ENCODE data around the gene XCR1. TPM values are rescaled to one million over a fixed set of nuclear protein-coding genes. Genes with fewer than 3 reads are reported as not detected.

XCR1 gene
- total RNA-seq: not detected in 2 replicates

GRCh38 chr3:46027021-46027705, at the start of gene XCR1:
Gene XCR1 (minus strand): TSS chr3:46027483. CDS start chr3:46021947, 5,536 bp downstream.

GRCh38 chr3:45995236-45996192, 31.8 kb downstream of the XCR1 start, which contains the start of gene FYCO1:
Gene FYCO1 (minus strand): TSS chr3:45995824. CDS start chr3:45984910, 10,914 bp downstream.

Other genes with a start within 250 kb of the XCR1 start
- gene SLC6A20, start 230.9 kb downstream of the XCR1 start, total RNA-seq: not detected in 2 replicates
- 13.3 and 14.9 TPM in 2 replicates for gene LZTFL1, start 185.4 kb downstream of the XCR1 start, total RNA-seq
- not detected in 2 replicates for gene CCR9, start 140.9 kb downstream of the XCR1 start, total RNA-seq
- gene CXCR6, start 84.0 kb downstream of the XCR1 start, total RNA-seq: not detected in 2 replicates
- gene FYCO1, start 31.7 kb downstream of the XCR1 start, total RNA-seq: 56.8 and 63.1 TPM in 2 replicates
- gene CCR1, start 180.8 kb upstream of the XCR1 start, total RNA-seq: 0.26 TPM in 1 of 2 replicates, not detected in the other
- not detected in 2 replicates for gene CCR3, start 215.0 kb upstream of the XCR1 start, total RNA-seq

All from smooth muscle cell of the pulmonary artery (primary cell).